CMK (cell line): Measurements from ENCODE around the gene DQX1.
"Not testable (repeated sequence)": the region's sequence is repeated elsewhere in the genome, so short reads cannot be mapped to it uniquely, and the experiment has no call there.

Experiments used
- DNase-seq: peaks from one replicate; pipeline ENCODE4 v3.0.0-alpha.2; 2010; ENCODE audit warnings: low read depth

The DQX1 gene, protein sequence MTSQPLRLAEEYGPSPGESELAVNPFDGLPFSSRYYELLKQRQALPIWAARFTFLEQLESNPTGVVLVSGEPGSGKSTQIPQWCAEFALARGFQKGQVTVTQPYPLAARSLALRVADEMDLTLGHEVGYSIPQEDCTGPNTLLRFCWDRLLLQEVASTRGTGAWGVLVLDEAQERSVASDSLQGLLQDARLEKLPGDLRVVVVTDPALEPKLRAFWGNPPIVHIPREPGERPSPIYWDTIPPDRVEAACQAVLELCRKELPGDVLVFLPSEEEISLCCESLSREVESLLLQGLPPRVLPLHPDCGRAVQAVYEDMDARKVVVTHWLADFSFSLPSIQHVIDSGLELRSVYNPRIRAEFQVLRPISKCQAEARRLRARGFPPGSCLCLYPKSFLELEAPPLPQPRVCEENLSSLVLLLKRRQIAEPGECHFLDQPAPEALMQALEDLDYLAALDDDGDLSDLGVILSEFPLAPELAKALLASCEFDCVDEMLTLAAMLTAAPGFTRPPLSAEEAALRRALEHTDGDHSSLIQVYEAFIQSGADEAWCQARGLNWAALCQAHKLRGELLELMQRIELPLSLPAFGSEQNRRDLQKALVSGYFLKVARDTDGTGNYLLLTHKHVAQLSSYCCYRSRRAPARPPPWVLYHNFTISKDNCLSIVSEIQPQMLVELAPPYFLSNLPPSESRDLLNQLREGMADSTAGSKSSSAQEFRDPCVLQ

DNA sequence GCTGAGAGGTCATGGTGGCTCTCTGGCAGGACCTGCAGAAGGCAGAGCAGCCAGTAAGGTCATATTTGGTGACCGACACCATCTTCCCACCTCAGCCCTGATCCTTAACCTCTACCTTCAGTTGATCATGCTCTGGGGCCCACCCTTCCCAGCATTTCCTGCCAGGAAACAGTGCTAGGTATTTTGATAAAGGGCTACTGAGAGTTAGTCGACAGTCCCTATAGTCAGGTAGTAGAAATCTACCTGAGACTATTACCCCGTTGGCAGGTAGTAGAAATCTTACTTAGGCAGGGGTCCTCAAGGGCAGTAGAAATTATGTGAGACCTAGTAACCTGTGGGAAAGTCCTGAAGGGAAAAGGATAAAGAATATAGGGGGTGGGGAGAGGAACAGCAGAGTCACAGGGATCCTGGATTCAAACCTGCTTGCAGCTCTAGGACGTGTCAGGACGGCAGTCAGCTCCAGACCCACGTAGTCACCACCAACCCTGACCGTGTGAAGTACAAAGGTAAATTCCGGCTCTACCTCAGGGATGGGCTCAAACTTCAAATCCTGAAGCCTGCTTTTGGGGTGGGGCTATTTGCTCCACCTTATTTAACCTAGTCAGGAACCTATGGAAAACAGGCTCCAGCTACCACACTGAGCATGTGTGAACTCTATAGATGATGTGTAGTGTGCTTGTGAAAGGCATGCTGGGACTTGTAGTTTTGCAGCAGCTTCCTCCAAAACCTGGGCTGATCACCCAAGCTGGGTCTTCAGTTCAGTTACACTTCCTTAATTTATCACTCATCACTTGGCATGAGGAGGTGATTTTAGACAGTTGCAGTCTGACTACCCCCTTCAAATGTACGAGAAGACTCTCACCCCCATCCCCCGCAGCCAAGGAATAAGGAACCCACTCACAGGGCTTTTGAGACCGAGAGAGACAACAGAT, at the start of gene DQX1:
TSS of gene DQX1 (minus strand) at position 515 of the 932 bp plus-strand sequence. CDS start at position 13, 502 bp downstream.
- no peak for DNase-seq

DNA sequence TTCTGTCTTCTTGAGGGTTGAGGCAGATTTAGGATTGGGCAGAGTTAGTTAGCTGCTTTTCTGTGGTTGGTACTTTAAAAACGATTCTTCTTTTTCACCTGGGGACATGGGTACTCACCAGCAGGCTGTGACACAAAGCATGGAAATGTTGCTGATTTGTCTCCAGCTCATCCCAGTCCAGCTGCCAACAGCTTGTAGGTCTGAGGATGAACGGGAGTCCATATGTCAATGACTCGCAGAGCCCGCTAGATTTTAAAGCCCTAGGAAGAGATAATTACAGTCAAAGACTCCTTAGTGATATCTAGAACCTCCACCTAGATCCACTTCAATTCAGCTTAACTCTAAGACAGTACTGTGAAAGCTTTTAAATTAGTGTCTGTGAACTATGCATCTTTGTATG, 49.3 kb upstream of the DQX1 start:
- no peak for DNase-seq

DNA sequence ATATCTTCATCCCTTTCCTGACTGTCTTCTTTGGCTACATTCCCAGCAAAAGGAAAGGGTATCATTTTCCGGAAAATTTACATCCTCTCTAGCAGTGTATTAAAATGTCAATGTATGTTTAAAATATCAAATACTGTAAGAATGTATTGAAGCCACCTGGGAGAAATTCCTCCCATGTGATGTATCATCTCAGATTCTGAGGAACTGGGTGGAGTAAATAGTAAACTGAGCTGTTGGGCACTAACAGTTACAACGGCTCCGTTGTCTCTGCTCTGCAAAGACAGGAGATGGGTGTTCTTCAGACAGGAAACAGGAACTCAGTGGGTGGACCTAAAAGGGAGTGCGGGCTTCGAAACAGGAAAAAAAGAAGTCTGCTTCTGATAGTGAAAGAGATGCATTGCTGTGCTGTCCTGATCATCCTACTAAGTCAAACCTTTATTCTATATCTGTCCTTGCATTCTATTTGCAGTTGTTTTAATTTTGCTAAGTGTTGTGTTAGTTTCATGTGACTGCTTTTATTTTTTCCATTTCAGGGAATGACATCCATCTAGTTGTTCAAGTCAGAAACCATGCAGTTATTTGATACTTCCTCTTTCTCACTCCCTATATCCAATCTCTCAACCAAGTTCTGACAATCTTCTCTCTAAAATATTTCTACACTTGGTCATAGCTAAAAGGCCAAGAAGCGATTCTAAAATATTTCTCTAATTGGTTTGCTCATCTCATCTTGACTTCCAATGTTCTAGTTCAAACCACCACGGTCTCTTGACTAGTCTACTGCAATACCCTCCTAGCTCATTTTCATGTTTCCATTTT, 47.9 kb upstream of the DQX1 start:
- no peak for DNase-seq

DNA sequence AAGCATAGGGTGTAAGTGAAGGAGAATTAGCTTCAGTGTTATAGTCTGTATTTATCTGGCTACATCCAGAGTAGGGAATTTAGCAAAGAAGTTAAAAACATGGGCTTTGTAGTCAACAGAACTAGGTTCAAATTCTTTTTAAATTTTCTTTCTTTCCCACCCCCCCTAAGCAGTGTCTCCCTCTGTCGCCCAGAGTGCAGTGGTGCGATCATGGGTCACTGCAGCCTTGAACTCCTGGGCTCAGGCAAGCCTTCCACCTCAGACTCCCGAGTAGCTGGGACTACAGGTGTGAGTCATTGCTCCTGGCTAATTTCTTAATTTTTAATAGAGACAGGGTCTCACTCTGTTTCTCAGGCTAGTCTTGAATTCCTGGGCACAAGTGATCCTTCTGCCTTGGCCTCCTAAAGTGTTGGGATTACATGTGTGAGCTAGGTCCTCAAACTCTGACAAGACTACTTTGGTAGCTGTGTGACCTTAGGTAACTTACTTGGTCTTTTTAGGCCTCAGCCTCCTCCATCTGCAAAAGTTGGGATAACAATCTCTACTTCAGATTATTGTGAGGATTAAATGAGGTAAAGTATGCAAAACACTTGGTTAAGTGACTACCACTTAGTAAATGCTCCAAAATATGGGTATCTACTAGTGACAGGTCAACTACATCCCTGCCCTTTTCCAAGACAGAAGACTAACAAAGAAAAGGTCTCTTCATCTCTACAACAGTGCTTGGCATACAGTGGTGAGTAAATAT, 46.3 kb upstream of the DQX1 start:
- no peak for DNase-seq

DNA sequence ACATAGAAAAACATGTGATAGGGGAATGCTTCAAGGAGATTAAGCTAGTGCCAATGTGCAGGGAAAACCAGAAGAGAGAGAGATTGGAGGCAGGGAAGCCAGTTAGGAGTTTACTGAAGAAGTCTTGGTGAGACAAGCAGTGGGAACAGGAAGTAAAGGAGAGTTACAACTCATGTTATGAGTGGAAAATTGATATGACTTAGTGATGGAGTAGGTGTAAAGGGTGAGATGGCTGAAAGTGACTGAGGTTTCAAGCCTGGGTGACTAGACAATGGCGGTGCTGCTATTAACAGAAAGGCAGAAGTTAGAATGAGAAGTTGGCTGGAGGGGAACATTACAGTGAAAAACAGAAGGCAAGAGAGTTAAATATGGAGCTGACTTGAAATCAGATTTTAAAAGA, 45.0 kb upstream of the DQX1 start:
- DNase-seq = no peak

DNA sequence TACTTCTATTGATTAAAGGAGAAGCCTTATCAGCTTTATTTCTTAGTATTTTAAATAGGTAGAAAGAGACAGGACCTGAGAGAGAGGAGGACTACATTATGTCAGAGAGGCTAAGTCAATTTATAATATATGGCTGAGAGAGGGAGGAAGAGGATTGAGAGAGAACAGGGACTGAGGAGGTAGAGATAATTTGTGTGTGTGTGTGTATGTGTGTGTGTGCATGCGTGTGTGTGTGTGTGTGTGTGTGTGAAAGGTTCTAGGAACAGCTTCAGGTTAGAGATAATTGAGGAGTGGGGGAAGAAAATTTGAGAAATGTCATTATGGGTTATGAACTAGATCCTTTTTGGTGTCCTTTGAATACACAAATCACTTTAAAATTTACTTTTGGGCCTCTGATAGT, 43.7 kb upstream of the DQX1 start:
- DNase-seq = no peak

DNA sequence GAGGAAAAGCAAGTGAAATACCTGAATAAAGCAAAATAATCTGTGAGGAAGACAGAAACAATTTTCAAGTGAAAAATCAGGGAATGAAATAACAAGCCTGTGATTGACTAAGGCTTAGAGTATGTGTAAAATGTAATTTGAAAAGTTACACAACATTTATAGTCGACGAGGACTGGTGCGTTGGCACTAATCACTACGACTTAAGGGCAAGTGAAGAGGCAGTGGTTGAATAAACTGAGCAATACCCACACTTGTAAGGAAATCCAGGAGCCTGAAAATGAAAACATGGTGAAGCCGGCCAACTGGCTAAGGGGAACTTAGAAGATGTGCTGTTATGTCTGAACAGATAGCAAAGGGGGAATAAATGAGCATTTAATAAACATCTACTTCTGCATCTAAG, 41.9 kb upstream of the DQX1 start:
- no peak for DNase-seq

DNA sequence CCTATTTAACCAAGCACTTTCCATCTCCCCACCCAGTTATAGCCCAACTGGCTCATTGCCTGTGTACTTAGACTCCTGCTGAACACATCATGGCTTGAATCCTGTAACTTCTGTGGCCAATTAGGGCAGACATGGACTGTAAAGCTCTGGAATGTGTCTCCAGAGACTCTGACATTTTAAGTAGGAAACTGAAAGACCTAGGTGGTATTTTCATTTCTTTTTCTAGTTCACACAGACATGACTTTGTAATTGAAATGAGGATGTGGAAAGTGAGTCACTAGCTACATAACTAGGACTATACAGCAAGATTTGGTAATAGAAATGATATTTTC, 40.7 kb upstream of the DQX1 start:
- DNase-seq = no peak

DNA sequence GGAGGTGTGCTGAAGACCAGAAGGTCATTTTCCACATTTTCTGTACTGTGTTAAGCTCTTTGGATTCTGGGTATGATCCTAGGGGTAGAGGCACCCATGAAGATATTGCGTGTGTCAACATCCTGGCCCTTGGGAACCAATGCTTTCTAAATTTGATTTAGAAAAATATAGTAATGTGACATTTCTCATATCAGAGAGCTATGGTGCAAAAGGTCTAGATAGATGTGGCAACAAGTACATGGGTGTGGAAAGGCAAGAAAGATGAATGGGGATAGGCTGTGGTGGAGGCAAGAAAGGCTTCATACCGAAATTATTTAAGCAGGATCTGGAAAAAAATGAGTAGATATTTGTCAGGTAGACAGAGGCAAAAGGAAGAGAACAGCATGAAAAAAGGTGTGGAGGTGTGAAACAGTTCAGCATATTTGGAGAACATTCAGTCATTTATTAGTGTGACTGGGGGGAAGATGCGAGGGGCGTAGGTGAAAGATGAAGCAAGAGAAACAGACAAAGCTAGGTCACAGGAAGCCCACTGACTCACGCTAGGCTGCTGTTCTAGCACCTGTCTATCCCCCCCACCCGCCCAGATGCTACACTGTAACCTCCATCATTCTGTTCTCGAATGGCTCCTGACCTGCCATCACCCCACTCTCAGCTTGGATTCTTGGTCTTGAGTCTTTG, 40.2 kb upstream of the DQX1 start:
- DNase-seq = no peak

DNA sequence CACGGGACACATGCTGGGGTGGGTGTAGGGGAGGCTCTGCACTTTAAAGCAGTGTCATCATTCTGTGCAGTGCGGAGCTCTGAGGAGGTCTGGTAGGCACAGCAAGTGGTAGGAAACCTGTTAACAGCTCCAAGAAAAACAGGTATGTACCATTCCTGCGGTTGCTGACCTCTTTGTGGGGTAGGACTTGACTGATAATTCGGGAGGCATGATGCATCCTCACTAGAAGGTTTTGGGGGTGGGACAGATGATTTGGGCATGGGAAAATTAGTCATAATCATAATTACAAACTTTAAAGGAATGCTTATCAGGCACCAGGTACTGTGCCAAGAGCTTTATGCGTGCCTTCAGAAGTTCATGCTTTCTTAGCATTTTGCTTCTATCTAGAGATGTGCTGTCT, 38.2 kb upstream of the DQX1 start:
- DNase-seq = no peak

DNA sequence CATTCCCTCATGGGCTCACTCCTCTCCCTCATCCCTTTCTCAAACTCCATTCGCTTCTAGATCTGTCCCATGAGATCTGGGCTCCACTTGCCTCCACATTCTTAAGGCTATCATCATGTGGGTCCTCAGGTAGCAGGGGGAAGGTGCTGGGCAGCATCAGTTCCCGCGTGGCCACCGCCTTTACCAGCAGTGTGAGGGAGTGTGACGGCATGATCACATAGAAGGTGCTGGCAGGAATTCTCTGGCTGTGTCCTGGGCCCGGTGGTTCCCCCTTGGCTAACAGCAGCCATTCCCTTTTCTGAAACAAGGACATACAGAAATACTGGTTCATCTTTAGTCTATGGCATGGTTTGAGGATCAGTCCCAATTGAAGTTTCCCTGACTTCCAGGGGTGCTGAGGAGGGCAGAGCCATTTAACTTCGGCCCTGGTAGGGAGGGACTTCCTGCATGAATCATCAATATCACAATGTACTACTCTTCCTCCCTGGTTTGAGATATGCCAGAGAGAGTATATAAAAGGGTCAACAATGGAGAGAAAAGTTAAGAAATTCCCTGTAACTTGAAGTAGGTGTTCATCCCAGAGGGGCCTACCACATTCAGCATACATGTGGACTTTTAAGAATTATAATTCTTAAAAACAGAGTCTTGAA, 36.2 kb upstream of the DQX1 start:
- no peak for DNase-seq

DNA sequence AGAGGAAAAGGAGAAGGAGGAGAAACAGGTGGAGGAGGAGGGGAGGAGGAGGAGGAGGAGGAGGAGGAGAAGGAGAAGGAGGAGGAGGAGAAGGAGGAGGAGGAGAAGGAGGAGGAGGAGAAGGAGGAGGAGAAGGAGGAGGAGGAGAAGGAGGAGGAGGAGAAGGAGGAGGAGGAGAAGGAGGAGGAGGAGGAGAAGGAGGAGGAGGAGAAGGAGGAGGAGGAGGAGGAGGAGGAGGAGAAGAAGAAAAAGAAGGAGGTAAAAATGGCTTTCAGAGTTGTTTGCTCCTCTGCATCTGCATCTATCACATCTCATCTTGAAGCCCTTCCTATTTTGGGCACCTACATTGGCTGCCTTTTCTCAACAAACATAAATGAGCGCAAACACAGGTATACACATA, 35.0 kb upstream of the DQX1 start:
- DNase-seq = not testable (repeated sequence)

DNA sequence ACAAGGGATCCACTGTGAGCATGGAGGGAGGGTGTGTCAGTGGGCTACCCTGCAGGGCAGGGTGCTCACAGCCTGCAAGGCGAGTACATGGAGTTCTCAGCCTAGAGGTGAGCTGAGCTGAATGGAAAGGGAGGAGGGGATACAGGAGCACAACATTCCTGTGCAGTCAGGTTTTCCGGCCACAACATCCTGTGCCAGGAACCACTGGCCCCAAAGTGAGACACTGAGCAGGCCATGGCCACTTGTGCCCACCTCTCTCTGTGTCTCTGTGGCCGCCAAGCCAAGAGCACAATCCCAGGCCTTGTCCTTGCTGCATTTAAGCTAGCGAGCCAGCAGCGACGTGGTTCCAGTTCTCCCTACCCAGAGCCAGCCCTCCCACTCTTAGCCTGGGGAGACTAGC, 34.6 kb upstream of the DQX1 start:
- DNase-seq = no peak

DNA sequence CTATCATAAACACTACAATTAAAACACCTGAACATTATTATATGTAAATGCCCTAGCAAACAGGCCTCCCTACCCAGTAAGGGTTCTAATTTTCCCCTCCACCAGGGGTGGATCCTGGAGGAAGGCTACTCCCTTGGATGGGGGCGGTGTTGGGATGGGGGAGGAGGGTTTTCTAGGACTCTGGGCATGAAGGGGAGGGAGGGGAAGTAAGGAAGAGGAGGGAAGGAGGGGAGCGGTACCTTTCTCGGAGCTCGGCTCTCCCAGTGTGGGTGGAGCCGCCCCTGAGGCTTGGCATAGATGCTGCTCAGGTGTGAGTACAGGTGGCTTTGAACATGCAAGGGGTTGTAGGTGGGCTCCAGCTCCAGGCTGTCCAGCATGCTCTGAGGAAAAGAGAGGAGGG, 33.9 kb upstream of the DQX1 start:
- no peak for DNase-seq

DNA sequence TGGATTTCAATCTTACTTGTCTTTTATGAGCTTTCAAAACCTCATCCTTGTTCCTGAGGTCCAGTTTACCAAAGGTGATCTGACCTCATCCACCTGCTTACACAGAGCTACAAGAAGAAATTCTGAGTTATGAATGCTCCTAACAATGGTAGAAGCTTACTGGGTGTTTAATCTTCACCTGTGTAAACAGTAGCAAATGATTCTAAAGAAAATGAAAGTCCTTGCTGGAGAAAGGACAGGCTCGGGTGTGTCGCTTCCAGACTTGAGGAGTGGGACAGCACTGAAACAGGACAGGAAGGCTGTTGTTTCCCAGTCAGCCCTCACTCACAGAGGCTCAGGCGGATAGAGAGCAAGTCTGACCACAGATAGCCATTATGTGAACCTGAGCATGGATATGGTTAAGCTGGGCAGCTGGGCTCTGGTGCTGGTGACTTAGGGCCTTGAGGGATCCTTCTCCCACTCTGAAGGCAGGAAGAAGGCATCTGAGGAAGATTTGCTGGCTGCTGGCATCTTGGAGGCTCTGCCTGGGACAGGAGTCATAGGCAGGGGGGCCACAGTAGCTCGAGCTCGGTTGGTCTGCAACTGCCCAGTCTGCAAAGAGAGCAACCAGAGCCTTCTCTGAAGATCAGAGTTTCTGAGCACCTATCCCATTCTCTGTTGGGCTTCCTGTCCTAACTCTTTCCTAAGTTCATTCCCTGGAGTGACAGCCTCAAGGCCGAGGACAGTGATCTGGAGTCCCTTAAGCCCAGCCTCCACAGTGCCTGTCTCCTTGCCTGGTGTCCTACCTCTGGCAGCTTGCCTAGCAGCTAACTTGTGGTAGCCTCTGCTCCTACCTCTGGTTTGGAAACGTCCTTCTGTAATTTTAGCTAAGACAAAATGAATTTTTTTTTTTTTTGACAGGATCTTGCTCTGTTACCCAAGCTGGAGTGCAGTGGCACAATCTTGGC, 32.5 kb upstream of the DQX1 start:
- DNase-seq = no peak

DNA sequence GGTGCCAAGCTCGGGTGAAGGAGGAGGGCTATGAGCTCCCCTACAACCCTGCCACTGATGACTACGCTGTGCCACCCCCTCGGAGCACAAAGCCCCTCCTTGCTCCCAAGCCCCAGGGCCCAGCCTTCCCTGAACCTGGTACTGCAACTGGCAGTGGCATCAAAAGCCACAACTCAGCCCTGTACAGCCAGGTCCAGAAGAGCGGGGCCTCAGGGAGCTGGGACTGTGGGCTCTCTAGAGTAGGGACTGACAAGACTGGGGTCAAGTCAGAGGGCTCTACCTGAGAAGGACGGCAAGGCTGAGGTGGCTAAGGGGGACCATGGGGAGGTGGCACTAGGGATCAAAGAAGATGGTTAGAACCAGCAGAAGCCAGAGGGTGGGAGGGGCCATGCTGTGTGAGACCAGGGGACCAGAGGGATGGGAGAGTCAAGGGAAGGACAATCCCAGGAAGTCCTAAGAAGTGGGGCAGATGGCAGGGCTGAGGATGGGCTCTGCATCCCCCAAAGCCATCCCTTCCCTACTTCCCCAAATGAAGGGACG, 30.9 kb upstream of the DQX1 start:
- DNase-seq = no peak

DNA sequence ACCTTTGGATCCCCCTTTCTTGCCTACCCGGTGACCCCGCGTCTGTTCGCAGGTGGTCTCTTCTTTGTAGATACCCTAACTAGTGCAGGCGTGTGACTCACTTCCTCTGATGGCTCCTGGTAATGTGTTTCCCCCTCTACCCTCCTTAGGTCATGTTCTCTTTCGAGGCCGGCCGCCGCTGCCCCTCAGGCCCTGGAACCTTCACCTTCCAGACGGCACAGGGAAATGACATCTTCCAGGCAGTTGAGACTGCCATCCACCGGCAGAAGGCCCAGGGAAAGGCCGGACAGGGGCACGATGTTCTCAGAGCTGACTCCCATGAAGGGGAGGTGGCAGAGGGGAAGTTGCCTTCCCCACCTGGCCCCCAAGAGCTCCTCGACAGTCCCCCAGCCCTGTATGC, 30.1 kb upstream of the DQX1 start:
- DNase-seq = no peak

DNA sequence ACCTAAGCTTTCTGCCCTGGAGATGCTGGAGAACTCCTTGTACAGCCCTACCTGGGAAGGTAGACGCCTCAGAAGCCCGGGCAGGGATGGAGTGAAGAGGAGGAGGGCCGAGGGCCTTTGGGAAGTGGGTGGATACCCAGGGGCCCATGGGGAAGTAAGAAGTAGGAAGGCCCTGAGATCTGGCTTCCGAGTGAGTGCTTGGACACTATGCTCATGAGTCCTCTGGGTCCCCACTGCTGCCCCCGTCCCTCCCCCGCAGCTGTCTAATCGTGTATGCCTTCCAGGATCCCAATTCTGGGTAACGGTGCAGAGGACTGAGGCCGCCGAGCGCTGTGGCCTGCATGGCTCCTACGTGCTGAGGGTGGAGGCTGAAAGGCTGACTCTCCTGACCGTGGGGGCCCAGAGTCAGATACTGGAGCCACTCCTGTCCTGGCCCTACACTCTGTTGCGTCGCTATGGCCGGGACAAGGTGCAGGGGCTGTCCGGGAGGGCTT, 29.6 kb upstream of the DQX1 start:
- no peak for DNase-seq
